Stomach (tissue), 4 donors: ENCODE results near the gene SPIN1.

Source experiments
- EP300 ChIP-seq: sonication (generic); formaldehyde crosslinking; IDR thresholded peaks from one replicate; pipeline ENCODE4 v1.6.1; 2017; ENCODE audit warnings: antibody characterized with exemption
- TF ChIP-seq, protein P1 (sequence below), 7 experiments: fragments of 450-650 bp in 4 of 7; fragments of 200-600 bp in 3 of 7; sonication (generic) in 3 of 7; IDR thresholded peaks; one replicate each; pipeline ENCODE4 v1.5.1; 2016 to 2019; ENCODE audit warnings: antibody characterized with exemption in 7 of 7, control low read depth in 2 of 7, mild to moderate bottlenecking in 1 of 7

DNA sequence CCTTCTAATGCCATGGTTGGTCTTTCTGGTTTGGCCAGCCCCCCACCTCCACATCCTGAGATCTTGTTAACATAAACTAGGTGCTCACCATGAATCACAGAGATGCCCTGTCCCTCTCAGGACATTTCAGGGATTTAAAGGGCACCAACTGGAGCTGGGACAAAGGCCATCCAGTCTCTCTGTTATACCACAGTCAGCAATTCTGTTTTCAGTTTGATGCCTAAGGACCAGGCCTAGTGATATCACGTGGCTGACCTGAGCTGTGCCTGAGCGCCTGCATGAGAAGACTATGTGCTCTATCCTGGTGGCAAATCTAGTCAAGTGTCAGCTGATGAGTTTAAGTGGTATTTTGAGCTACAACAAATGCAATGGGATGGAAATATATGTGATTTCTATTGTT, 26.1 kb downstream of the SPIN1 start:
- TF ChIP-seq, protein P1, sequence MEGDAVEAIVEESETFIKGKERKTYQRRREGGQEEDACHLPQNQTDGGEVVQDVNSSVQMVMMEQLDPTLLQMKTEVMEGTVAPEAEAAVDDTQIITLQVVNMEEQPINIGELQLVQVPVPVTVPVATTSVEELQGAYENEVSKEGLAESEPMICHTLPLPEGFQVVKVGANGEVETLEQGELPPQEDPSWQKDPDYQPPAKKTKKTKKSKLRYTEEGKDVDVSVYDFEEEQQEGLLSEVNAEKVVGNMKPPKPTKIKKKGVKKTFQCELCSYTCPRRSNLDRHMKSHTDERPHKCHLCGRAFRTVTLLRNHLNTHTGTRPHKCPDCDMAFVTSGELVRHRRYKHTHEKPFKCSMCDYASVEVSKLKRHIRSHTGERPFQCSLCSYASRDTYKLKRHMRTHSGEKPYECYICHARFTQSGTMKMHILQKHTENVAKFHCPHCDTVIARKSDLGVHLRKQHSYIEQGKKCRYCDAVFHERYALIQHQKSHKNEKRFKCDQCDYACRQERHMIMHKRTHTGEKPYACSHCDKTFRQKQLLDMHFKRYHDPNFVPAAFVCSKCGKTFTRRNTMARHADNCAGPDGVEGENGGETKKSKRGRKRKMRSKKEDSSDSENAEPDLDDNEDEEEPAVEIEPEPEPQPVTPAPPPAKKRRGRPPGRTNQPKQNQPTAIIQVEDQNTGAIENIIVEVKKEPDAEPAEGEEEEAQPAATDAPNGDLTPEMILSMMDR (IDR thresholded peaks at IDR 0.05), result no peak
- TF ChIP-seq EP300, result no peak
